Activated CD8-positive, alpha-beta memory T cell treated with anti-CD3 and anti-CD28 coated beads, Interleukin-2, amount 10 ng/mL, durations not matched to agents 7 days and 5 days (primary cell): ENCODE data around the gene BCAS1. TPM values are rescaled to one million over a fixed set of nuclear protein-coding genes. Genes with fewer than 3 reads are reported as not detected.

Experiments used
- ATAC-seq: fragments of 150-1000 bp; cut with Tn5 transposase; one replicate; pipeline ENCODE4 v1.10.0; 2021; ENCODE audit warnings: moderate library complexity
- CTCF ChIA-PET: fragments of 350-600 bp; sonication (Branson Sonifier 250); formaldehyde crosslinking; loops from one replicate; lab custom pipeline; 2021; ENCODE audit warnings: antibody characterized with exemption; lab: Charles Lee
- DNase-seq: peaks from one replicate; pipeline ENCODE4 v3.0.0-alpha.2; 2020
- H3K27ac Mint-ChIP-seq: one replicate; pipeline ENCODE4 v1.8.0; 2021; ENCODE audit warnings: mild to moderate bottlenecking, mixed read lengths
- H3K27me3 Mint-ChIP-seq: one replicate; pipeline ENCODE4 v1.8.0; 2021; ENCODE audit warnings: mixed read lengths
- H3K36me3 Mint-ChIP-seq: one replicate; pipeline ENCODE4 v1.8.0; 2021; ENCODE audit warnings: mild to moderate bottlenecking, mixed read lengths
- H3K4me1 Mint-ChIP-seq: one replicate; pipeline ENCODE4 v1.8.0; 2021; ENCODE audit warnings: mixed read lengths
- H3K4me3 Mint-ChIP-seq: one replicate; pipeline ENCODE4 v1.8.0; 2021; ENCODE audit warnings: mild to moderate bottlenecking, moderate library complexity, mixed read lengths
- H3K9me3 Mint-ChIP-seq: one replicate; pipeline ENCODE4 v1.8.0; 2022; ENCODE audit warnings: low read depth, mixed read lengths
- total RNA-seq, 2 experiments: library from RNA; stranded (reverse); gene quantifications; one replicate each; pipeline ENCODE4 v1.2.3, GENCODE V29; 2021

Gene BCAS1
- total RNA-seq, 2 experiments from 2014 or later: 0.14 TPM; not detected in 1

- Mint-ChIP-seq H3K4me1 (peaks cover 31% of the 10 kb centered on the region), H3K4me3 (peak overlapping the region; percentile 43), H3K9me3 (peaks cover 5% of the 10 kb centered on the region), H3K36me3 (peaks cover 9% of the 10 kb centered on the region), H3K27me3 (no peaks in the 10 kb centered on the region), H3K27ac (peak overlapping the region; percentile 87)
- peak; percentile 63 for ATAC-seq
- DNase-seq: no peak
- CTCF ChIA-PET: interaction anchor here (0.6 to 2.0 kb wide), 7 partner anchors 9 to 1705 kb away, joined by 3 to 7 read pairs (median 5); no protein-coding TSS in a partner anchor
Measured at GRCh38 chr20:53948383-53949318, 121.7 kb downstream of the BCAS1 start.

DNA sequence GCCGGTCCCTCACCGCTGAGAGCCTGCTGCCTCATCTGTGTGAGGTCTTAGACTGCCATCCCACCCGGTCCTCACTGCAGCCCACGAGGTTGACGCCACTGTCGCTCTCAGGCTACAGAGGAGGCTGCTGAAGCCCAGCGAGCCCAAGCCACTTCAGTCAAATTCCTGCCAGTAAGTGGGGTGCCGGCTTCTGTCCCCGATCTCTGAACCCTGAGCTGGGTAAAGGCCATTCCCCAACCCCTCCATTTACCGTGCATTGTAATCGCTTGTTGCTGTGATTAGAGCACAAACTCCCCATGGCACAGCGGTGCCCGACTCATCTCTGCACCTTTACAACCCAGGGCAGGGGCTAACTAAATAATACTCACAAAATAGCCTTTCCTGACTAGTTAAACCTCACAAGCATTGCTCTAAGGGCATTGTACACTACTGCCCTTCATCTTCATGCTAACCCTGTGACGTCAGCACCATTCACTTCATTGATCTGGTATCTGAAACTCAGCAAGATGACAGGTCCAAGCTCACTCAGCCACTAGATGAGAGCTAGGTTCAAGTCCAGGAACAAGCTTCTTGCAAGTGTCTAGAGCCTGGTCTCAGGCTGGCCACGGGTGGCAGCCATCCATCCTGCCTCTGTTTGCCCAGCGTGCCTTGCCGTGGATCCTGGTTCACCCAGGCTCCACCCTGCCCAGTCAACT lies 122.7 kb downstream of the BCAS1 start:
- no peak for ATAC-seq
- Mint-ChIP-seq H3K36me3 (peaks cover 6% of the 10 kb centered on the region), H3K4me3 (no peak overlapping the region), H3K9me3 (peaks cover 5% of the 10 kb centered on the region), H3K4me1 (peaks cover 34% of the 10 kb centered on the region), H3K27ac (no peak overlapping the region), H3K27me3 (no peaks in the 10 kb centered on the region)
- CTCF ChIA-PET: interaction anchor here (0.8 to 1.2 kb wide), 4 partner anchors 8 to 253 kb away, joined by 3 to 6 read pairs (median 5); no protein-coding TSS in a partner anchor
- DNase-seq: no peak

- ATAC-seq (no peak), DNase-seq (no peak)
- Mint-ChIP-seq H3K27me3 (no peaks in the 10 kb centered on the region), H3K9me3 (no peaks in the 10 kb centered on the region), H3K4me1 (peaks cover 40% of the 10 kb centered on the region), H3K4me3 (no peak overlapping the region), H3K36me3 (no peaks in the 10 kb centered on the region), H3K27ac (no peak overlapping the region)
- CTCF ChIA-PET: interaction anchor here (1.7 kb wide), 1 partner anchor 117 kb away, joined by 8 read pairs; no protein-coding TSS in a partner anchor
Measured at GRCh38 chr20:53946106-53946505, 124.3 kb downstream of the BCAS1 start.

DNA sequence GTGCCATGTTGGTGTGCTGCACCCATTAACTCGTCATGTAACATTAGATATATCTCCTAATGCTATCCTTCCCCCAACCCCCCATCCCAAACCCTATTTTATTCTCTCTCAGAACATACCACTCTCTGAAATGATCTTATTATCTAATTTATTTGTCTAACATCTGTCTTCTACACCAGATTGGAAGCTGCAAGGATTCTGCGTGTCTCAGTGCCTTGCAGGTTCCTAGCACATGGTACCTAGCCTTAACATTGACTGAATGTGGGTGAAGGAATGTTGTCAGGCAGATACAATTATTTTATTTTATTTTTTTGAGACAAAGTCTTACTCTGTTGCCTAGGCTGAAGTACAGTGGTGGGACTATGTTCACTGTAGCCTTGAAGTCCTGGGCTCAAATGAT lies 124.9 kb downstream of the BCAS1 start:
- ATAC-seq (no peak), DNase-seq (no peak)
- CTCF ChIA-PET: interaction anchor here (0.7 to 1.7 kb wide), 3 partner anchors 117 to 533 kb away, joined by 3 to 8 read pairs (median 3); no protein-coding TSS in a partner anchor
- no peaks in the 10 kb centered on the region for H3K9me3 Mint-ChIP-seq
- no peak overlapping the region for H3K4me3 Mint-ChIP-seq
- no peaks in the 10 kb centered on the region for H3K27me3 Mint-ChIP-seq
- no peak overlapping the region for H3K27ac Mint-ChIP-seq
- H3K36me3 Mint-ChIP-seq: no peaks in the 10 kb centered on the region
- H3K4me1 Mint-ChIP-seq: peaks cover 45% of the 10 kb centered on the region

GRCh38 chr20:53944796-53945195 lies 125.6 kb downstream of the BCAS1 start:
- no peak overlapping the region for H3K4me3 Mint-ChIP-seq
- no peak overlapping the region for H3K27ac Mint-ChIP-seq
- H3K27me3 Mint-ChIP-seq: no peaks in the 10 kb centered on the region
- CTCF ChIA-PET: interaction anchor here (0.7 to 1.7 kb wide), 6 partner anchors 53 to 534 kb away, joined by 3 to 8 read pairs (median 3); no protein-coding TSS in a partner anchor
- peak; percentile 28 for DNase-seq
- ATAC-seq: no peak
- H3K4me1 Mint-ChIP-seq: peaks cover 44% of the 10 kb centered on the region
- H3K9me3 Mint-ChIP-seq: no peaks in the 10 kb centered on the region
- H3K36me3 Mint-ChIP-seq: no peaks in the 10 kb centered on the region

GRCh38 chr20:53943522-53944291 lies 126.7 kb downstream of the BCAS1 start:
- Mint-ChIP-seq H3K36me3 (no peaks in the 10 kb centered on the region), H3K4me1 (peaks cover 38% of the 10 kb centered on the region), H3K4me3 (no peak overlapping the region), H3K9me3 (no peaks in the 10 kb centered on the region), H3K27ac (no peak overlapping the region), H3K27me3 (no peaks in the 10 kb centered on the region)
- ATAC-seq: no peak
- DNase-seq: peak; percentile 52
- CTCF ChIA-PET: interaction anchor here (0.6 to 1.4 kb wide), 3 partner anchors 367 to 648 kb away, joined by 3 to 4 read pairs (median 4); no protein-coding TSS in a partner anchor

DNA sequence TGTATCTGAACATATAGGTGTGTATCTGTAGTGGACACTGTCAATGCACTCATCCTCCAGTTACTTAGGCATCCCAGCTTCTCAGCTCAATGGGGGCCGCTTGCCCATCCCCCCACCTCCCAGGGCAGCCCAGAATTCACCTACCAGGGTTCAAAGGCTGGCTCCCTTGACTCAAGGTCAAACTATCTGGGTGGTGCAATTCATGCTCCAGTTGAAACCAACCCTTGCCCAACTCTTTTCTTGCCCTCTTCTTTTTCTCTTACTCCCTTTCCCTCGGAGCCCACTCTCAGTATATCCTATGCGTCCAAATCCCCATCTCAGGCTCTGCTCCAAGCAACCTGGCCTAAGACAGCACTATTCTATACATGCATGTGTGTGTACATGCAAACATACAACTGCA lies 127.4 kb downstream of the BCAS1 start:
- H3K27ac Mint-ChIP-seq: no peak overlapping the region
- peaks cover 34% of the 10 kb centered on the region for H3K4me1 Mint-ChIP-seq
- H3K27me3 Mint-ChIP-seq: no peaks in the 10 kb centered on the region
- H3K36me3 Mint-ChIP-seq: no peaks in the 10 kb centered on the region
- no peaks in the 10 kb centered on the region for H3K9me3 Mint-ChIP-seq
- DNase-seq: no peak
- CTCF ChIA-PET: interaction anchor here (1.2 to 1.4 kb wide), 2 partner anchors 10 to 531 kb away, joined by 4 to 5 read pairs; no protein-coding TSS in a partner anchor
- no peak overlapping the region for H3K4me3 Mint-ChIP-seq
- ATAC-seq: no peak

- H3K27me3 Mint-ChIP-seq: no peaks in the 10 kb centered on the region
- H3K4me1 Mint-ChIP-seq: peaks cover 35% of the 10 kb centered on the region
- no peaks in the 10 kb centered on the region for H3K9me3 Mint-ChIP-seq
- H3K36me3 Mint-ChIP-seq: no peaks in the 10 kb centered on the region
- CTCF ChIA-PET: interaction anchor here (1.2 to 1.5 kb wide), 3 partner anchors 9 to 530 kb away, joined by 3 to 5 read pairs (median 4); no protein-coding TSS in a partner anchor
- DNase-seq (no peak), ATAC-seq (no peak)
- H3K27ac Mint-ChIP-seq: no peak overlapping the region
- no peak overlapping the region for H3K4me3 Mint-ChIP-seq
Measured at GRCh38 chr20:53942472-53942816, 128.0 kb downstream of the BCAS1 start.

GRCh38 chr20:53941680-53942471 lies 128.5 kb downstream of the BCAS1 start:
- Mint-ChIP-seq H3K4me1 (peaks cover 35% of the 10 kb centered on the region), H3K27ac (no peak overlapping the region), H3K9me3 (no peaks in the 10 kb centered on the region), H3K4me3 (no peak overlapping the region), H3K36me3 (no peaks in the 10 kb centered on the region), H3K27me3 (no peaks in the 10 kb centered on the region)
- no peak for DNase-seq
- CTCF ChIA-PET: interaction anchor here (0.6 to 1.5 kb wide), 4 partner anchors 9 to 530 kb away, joined by 3 to 5 read pairs (median 4); no protein-coding TSS in a partner anchor
- ATAC-seq: no peak

DNA sequence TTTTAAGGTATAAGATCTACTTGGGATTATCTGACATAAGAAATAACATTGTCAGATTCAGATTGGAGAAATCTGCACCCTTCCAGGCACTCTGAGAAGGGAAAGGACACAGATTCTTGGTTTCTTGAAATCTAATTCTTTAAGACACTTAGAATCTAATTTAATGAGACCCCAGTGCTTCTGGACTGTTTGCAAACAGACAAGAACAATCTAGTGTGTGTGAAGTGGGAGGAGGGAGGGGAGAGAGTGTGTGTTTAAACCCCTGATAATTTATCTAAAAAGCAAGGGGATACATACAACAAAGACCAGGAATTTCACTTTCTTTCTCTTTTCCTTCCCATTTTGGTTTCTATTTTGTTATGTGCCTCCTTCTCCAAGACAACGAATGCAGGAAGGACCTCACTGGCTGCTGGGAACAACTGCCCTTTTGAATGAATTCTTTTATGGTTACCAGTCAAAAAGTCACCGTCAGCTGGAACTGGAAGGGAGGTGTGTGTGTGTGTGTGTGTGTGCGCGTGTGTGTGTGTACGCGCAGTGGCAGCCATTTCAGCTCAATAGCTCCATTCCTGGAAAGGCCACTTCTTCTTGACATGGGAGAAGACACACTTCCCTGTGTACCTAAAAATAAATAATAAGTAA lies 129.4 kb downstream of the BCAS1 start:
- ATAC-seq (no peak), DNase-seq (no peak)
- Mint-ChIP-seq H3K9me3 (no peaks in the 10 kb centered on the region), H3K36me3 (no peaks in the 10 kb centered on the region), H3K27me3 (no peaks in the 10 kb centered on the region), H3K27ac (peak overlapping the region; percentile 18), H3K4me3 (no peak overlapping the region), H3K4me1 (peaks cover 35% of the 10 kb centered on the region)
- CTCF ChIA-PET: interaction anchor here (1.2 to 4.1 kb wide), 7 partner anchors 11 to 374 kb away, joined by 3 to 35 read pairs (median 7); no protein-coding TSS in a partner anchor

- Mint-ChIP-seq H3K27me3 (no peaks in the 10 kb centered on the region), H3K4me1 (peaks cover 40% of the 10 kb centered on the region), H3K4me3 (no peak overlapping the region), H3K36me3 (no peaks in the 10 kb centered on the region), H3K9me3 (no peaks in the 10 kb centered on the region), H3K27ac (peak overlapping the region; percentile 21)
- DNase-seq (no peak), ATAC-seq (no peak)
- CTCF ChIA-PET: interaction anchor here (0.6 to 4.3 kb wide), 43 partner anchors 8 to 725 kb away, joined by 3 to 43 read pairs (median 5); no protein-coding TSS in a partner anchor
Measured at GRCh38 chr20:53940360-53940702, 130.1 kb downstream of the BCAS1 start.
